NCI-H1930 (cell line): ENCODE data around the gene TFEB.

Experiments used
- DNase-seq, 2 experiments: peaks; one replicate each; lab custom pipeline; 2025; lab: John Stamatoyannopoulos, UW

Gene TFEB

GRCh38 chr6:41763470-41763869, 28.1 kb upstream of the TFEB start:
- no peak for DNase-seq

GRCh38 chr6:41759905-41760579, 24.6 kb upstream of the TFEB start:
- no peak for DNase-seq

- no peak for DNase-seq
Observed at GRCh38 chr6:41759106-41759904, 23.9 kb upstream of the TFEB start.

- DNase-seq = no peak
Observed at GRCh38 chr6:41758641-41759035, 23.2 kb upstream of the TFEB start.

GRCh38 chr6:41757931-41758640, 22.7 kb upstream of the TFEB start:
- DNase-seq = no peak

- DNase-seq = no peak
Observed at GRCh38 chr6:41757271-41757670, 21.9 kb upstream of the TFEB start.

GRCh38 chr6:41756354-41756753, 20.9 kb upstream of the TFEB start:
- no peak for DNase-seq

- no peak for DNase-seq
Observed at GRCh38 chr6:41755895-41756294, 20.5 kb upstream of the TFEB start.

- no peak for DNase-seq
Observed at GRCh38 chr6:41750374-41750773, 15.0 kb upstream of the TFEB start.

GRCh38 chr6:41748542-41748941, 13.1 kb upstream of the TFEB start:
- DNase-seq = no peak

- DNase-seq = no peak
Observed at GRCh38 chr6:41748102-41748477, 12.7 kb upstream of the TFEB start.

GRCh38 chr6:41747256-41748101, 12.1 kb upstream of the TFEB start, which contains the start of gene PGC:
Gene PGC, minus strand, starts transcription at chr6:41747397. Its CDS starts 63 bp downstream, at chr6:41747334.
- no peak for DNase-seq

GRCh38 chr6:41746107-41746506, 10.7 kb upstream of the TFEB start:
- DNase-seq = no peak

GRCh38 chr6:41744236-41744787, 8.9 kb upstream of the TFEB start:
- no peak for DNase-seq

GRCh38 chr6:41743406-41744235, 8.2 kb upstream of the TFEB start:
- no peak for DNase-seq

GRCh38 chr6:41741625-41742490, 6.5 kb upstream of the TFEB start:
- no peak for DNase-seq

GRCh38 chr6:41740366-41741162, 5.2 kb upstream of the TFEB start:
- DNase-seq = no peak

GRCh38 chr6:41739041-41739440, 3.6 kb upstream of the TFEB start:
- no peak for DNase-seq

GRCh38 chr6:41737591-41738130, 2.3 kb upstream of the TFEB start:
- no peak for DNase-seq
